Heart left ventricle (tissue), 16 donors: Measurements from ENCODE around the gene AFAP1L2. TPM values are rescaled to one million over a fixed set of nuclear protein-coding genes. Genes with fewer than 3 reads are reported as not detected.

Experiments
- ATAC-seq, 4 donors: fragments of 200-7000 bp; cut with Tn5 transposase; one replicate each; pipeline ENCODE4 v1.9.1; 2020 to 2022; ENCODE audit warnings: moderate library complexity in 4 of 4, mild to moderate bottlenecking in 3 of 4, moderate number of reproducible peaks in 1 of 4
- DNase-seq, 5 donors: peaks; one replicate each; pipeline ENCODE4 v3.0.0-alpha.2; 2020
- H3K27ac ChIP-seq, 12 donors: fragments of 200-600 bp; sonication (generic) in 4 of 12; one replicate each; pipeline versions ENCODE4 v1.5.0 to v1.8.0; 2016 to 2022; ENCODE audit warnings: mild to moderate bottlenecking in 2 of 12
- H3K27me3 ChIP-seq, 9 donors: fragments of 200-600 bp; sonication (generic) in 2 of 9; one replicate each; pipeline versions ENCODE4 v1.5.1 to v1.8.0; 2016 to 2022; ENCODE audit warnings: mild to moderate bottlenecking in 3 of 9
- H3K36me3 ChIP-seq, 9 donors: fragments of 200-600 bp; sonication (generic) in 2 of 9; one replicate each; pipeline versions ENCODE4 v1.5.0 to v1.8.0; 2018 to 2022; ENCODE audit warnings: mild to moderate bottlenecking in 2 of 9
- H3K4me1 ChIP-seq, 12 donors: fragments of 200-600 bp; sonication (generic) in 4 of 12; one replicate each; pipeline versions ENCODE4 v1.5.0 to v1.8.0; 2016 to 2022; ENCODE audit warnings: mild to moderate bottlenecking in 3 of 12
- H3K4me3 ChIP-seq, 12 donors: fragments of 200-600 bp; sonication (generic) in 4 of 12; one replicate each; pipeline versions ENCODE4 v1.5.0 to v1.8.0; 2017 to 2022; ENCODE audit warnings: mild to moderate bottlenecking in 9 of 12, moderate library complexity in 4 of 12
- H3K9me3 ChIP-seq, 12 donors: fragments of 200-600 bp; sonication (generic) in 4 of 12; one replicate each; pipeline versions ENCODE4 v1.5.0 to v1.8.0; 2016 to 2022; ENCODE audit warnings: mild to moderate bottlenecking in 1 of 12
- POLR2A ChIP-seq, 2 donors: fragments of 450-650 bp; IDR thresholded peaks; one replicate each; pipeline ENCODE4 v1.6.1; 2017; ENCODE audit warnings: antibody characterized with exemption in 2 of 2, mild to moderate bottlenecking in 2 of 2, moderate library complexity in 2 of 2
- WGBS, 4 donors: extraction: QIAGEN DNeasy Blood & Tissue Kit in 2 of 4; methylation state at CpG; one replicate each; pipeline versions ENCODE4 v1.1.5 to v1.1.7; 2013 to 2018; 5-methylcytosine and 5-hydroxymethylcytosine counted together
- intact Hi-C, 10 donors: fragments of 100-400 bp; cut with DNase I; formaldehyde crosslinking; loops; one replicate each; pipeline versions ENCODE4 v1.11.1 to v1.14.2; 2022
- polyA plus RNA-seq, 2 donors: library from polyadenylated mRNA; stranded (reverse); fragments of 200-250 nt; gene quantifications; one replicate each; pipeline ENCODE4 v1.2.3, GENCODE V29; 2013
- total RNA-seq, 9 donors: library from RNA; depleted of rRNA in 2 of 9; stranded (reverse); fragments of >200 nt in 2 of 9; fragmentation: NEBNext Ultra II Directional in 3 of 9; extraction: Animal tissue kit (Norgen Biotek cat#: 25700) in 3 of 9; gene quantifications; one replicate each; pipeline versions ENCODE4 v1.1.0 to v1.2.4, GENCODE V29; 2016 to 2023
- TF ChIP-seq, protein P1 (sequence below), 12 donors: fragments of 200-600 bp; sonication (generic) in 4 of 12; IDR thresholded peaks; one replicate each; pipeline versions ENCODE4 v1.5.0 to v1.8.0; 2018 to 2022; ENCODE audit warnings: antibody characterized with exemption in 12 of 12, mild to moderate bottlenecking in 5 of 12
- donor health status: ischemic (EF 13 %, LVEDD 7.1; RV severe dilation, severe dysfunction).
- donor health status: healthy with polysubstance abuse.
- donor health status: DM: no; HTN: yes; CAD: no.
- donor health status: DM: no; HTN: no; CAD: no.
- donor health status: ischemic (EF 25% LVEDD 6.9; RV normal size, moderate dysfunction).
- donor health status: ischemic (EF 25% LVEDD 5.7; RV mildly dilated, moderate dysfunction).
- donor health status: healthy.
- donor health status: DM: yes; HTN: yes; CAD: no.
- donor health status: ischemic (EF 35%, LVEDD 5.7; RV mildly dilated, moderate dysfunction).
- donor health status: nonischemic (EF 11% LVEDD 7.7; RV severe dilation, severe dysfunction).
- donor health status: DM: yes; HTN: yes; CAD: no.
- donor health status: PGD.
- donor health status: ischemic (EF 29% LVEDD 5.4; RV normal size, mild dysfunction).
- donor health status: nonischemic (EF 23%, LVEDD 6.1; RV moderate dilation, normal function).

Gene AFAP1L2
- total and polyA plus RNA-seq, 11 donors = 2.8 to 8.2 (median 4.3) TPM

DNA sequence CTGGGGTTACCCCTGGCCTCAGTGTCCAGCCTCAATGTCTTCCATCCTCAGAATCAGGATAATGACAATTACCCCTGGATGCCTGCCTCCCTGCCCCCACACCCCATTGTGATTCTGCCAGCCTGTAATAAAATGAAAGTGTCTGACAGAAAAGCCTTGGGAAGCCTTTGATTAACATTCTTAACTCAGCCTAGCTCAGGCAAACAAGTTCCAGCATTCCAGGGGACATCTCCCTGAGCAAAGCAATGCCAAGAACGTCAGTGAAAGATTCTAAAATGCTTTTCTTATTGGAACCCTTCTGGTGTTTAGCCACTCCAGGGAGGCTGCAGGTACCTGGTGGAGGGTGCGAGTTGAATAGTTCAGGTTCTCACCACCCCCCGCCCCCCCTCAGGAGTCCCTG lies 18.7 kb downstream of the AFAP1L2 start:
- 81 to 96% (median 89%) methylated on average over 3 of the region's 3 CpGs for WGBS, 4 donors
- peaks cover 0 to 13% (median 3%) of the 10 kb centered on the region in 12 donors for H3K4me1 ChIP-seq

DNA sequence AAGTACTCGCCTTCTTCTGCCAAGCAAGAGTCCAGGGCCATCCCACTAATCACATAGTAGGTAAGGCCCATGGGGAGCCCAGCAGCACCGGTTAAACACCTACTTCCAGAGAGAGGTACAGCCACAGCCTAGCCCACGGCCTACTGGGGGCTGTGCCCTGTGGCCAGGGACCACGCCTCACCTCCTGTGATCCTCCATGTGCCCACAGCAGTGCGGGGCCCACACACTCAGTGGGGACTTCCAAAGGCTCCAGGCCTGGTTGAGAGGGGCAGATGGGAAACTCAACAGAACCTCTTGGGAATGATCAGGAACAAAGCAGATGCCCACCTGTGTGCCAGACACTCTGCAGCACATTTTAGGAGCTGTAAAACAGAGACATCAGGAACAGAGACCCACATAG lies 19.7 kb downstream of the AFAP1L2 start:
- ATAC-seq (no peak), DNase-seq (no peak)
- 90 to 95% (median 92%) methylated on average over 5 of the region's 5 CpGs for WGBS, 4 donors

More for the DNA sequence above, 18.7 kb downstream of the AFAP1L2 start:
- intact Hi-C loops = no loop called here
- TF ChIP-seq, protein P1, sequence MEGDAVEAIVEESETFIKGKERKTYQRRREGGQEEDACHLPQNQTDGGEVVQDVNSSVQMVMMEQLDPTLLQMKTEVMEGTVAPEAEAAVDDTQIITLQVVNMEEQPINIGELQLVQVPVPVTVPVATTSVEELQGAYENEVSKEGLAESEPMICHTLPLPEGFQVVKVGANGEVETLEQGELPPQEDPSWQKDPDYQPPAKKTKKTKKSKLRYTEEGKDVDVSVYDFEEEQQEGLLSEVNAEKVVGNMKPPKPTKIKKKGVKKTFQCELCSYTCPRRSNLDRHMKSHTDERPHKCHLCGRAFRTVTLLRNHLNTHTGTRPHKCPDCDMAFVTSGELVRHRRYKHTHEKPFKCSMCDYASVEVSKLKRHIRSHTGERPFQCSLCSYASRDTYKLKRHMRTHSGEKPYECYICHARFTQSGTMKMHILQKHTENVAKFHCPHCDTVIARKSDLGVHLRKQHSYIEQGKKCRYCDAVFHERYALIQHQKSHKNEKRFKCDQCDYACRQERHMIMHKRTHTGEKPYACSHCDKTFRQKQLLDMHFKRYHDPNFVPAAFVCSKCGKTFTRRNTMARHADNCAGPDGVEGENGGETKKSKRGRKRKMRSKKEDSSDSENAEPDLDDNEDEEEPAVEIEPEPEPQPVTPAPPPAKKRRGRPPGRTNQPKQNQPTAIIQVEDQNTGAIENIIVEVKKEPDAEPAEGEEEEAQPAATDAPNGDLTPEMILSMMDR (IDR thresholded peaks at IDR 0.05) = no peak
- no peak for TF ChIP-seq POLR2A (IDR thresholded peaks at IDR 0.05)
- no peaks in the 10 kb centered on the region for H3K27me3 ChIP-seq
- no peaks in the 10 kb centered on the region for H3K36me3 ChIP-seq
- H3K4me3 ChIP-seq = no peak overlapping the region
- H3K27ac ChIP-seq = no peak overlapping the region
- DNase-seq (no peak), ATAC-seq (no peak)
- no peaks in the 10 kb centered on the region for H3K9me3 ChIP-seq

DNA sequence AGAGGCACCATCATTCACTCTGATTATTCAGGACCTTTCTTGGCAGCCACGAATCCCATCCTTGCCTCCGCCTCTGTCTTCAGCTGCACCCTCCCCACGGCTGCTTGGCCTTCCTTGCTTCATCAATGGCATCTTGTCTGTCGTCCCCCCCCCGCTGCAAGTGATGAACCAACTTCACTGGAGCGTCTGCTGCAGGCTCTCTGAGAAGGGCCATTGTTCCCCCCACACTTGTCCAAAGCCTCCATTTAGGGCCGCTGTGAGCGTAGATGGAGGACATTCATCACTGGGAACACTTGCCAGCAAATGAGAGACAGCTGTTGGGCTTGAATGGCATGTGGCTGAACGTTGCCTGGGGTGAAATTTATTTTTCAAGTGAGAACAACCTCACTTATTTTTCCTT lies 20.1 kb downstream of the AFAP1L2 start:
- no peak for TF ChIP-seq POLR2A (IDR thresholded peaks at IDR 0.05)
- TF ChIP-seq, protein P1 (IDR thresholded peaks at IDR 0.05) = no peak
- ATAC-seq = no peak
- H3K9me3 ChIP-seq = no peaks in the 10 kb centered on the region
- peaks cover 0 to 10% (median 0%) of the 10 kb centered on the region in 12 donors for H3K4me1 ChIP-seq
- H3K27ac ChIP-seq = no peak overlapping the region
- H3K36me3 ChIP-seq = no peaks in the 10 kb centered on the region
- no peak for DNase-seq
- intact Hi-C loops = no loop called here
- no peak overlapping the region for H3K4me3 ChIP-seq
- H3K27me3 ChIP-seq = no peaks in the 10 kb centered on the region
- WGBS, 4 donors = 78 to 88% (median 85%) methylated on average over 9 of the region's 9 CpGs

More for the DNA sequence above, 19.7 kb downstream of the AFAP1L2 start:
- TF ChIP-seq, protein P1 (IDR thresholded peaks at IDR 0.05) = no peak
- TF ChIP-seq POLR2A (IDR thresholded peaks at IDR 0.05) = no peak
- intact Hi-C loops = no loop called here
- no peaks in the 10 kb centered on the region for H3K9me3 ChIP-seq
- no peaks in the 10 kb centered on the region for H3K36me3 ChIP-seq
- H3K27ac ChIP-seq = no peak overlapping the region
- no peaks in the 10 kb centered on the region for H3K27me3 ChIP-seq
- no peak overlapping the region for H3K4me3 ChIP-seq
- H3K4me1 ChIP-seq = peaks cover 0 to 12% (median 2%) of the 10 kb centered on the region in 12 donors

DNA sequence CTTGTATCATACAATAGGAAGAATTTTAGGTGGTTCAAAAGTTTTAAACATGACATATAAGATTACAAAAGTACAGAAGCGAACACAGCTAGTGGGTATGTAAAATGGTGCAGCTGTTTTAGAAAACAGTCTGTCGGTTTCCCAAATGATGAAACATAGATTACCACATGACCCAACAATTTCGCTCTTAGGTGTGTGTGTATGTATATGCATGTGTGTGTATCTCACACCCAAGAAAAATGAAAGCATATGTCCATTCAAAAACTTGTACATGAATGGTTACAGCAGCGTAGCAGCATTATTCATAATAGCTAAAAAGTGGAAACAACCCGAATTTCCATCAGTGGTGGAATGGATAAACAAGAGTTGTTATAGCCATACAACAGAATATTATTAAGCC lies 23.5 kb downstream of the AFAP1L2 start:
- intact Hi-C loops = no loop called here
- WGBS, 4 donors = 94 to 99% (median 95%) methylated on average over 5 of the region's 5 CpGs
- H3K36me3 ChIP-seq = peaks cover 0 to 5% (median 0%) of the 10 kb centered on the region in 9 donors
- H3K27me3 ChIP-seq = no peaks in the 10 kb centered on the region
- no peak overlapping the region for H3K4me3 ChIP-seq
- no peak for DNase-seq
- H3K4me1 ChIP-seq = peaks cover 0 to 7% (median 0%) of the 10 kb centered on the region in 12 donors
- TF ChIP-seq, protein P1 (IDR thresholded peaks at IDR 0.05) = no peak
- TF ChIP-seq POLR2A (IDR thresholded peaks at IDR 0.05) = no peak
- no peak for ATAC-seq
- H3K27ac ChIP-seq = no peak overlapping the region
- H3K9me3 ChIP-seq = no peaks in the 10 kb centered on the region
